H9 (cell line): ENCODE results near the gene MCF2L2. TPM values are rescaled to one million over a fixed set of nuclear protein-coding genes. Genes with fewer than 3 reads are reported as not detected.

Experiments used
- DNase-seq: peaks from one replicate; pipeline ENCODE4 v3.0.0-alpha.2; 2017
- H2AFZ ChIP-seq: one replicate; pipeline ENCODE4 v1.6.1; 2013; ENCODE audit warnings: mild to moderate bottlenecking, low read length, control low read depth, moderate library complexity
- H2AK5ac ChIP-seq: 2 replicates; pipeline ENCODE4 v1.6.1; 2013; ENCODE audit warnings: low read length, control low read depth, mixed read lengths; ENCODE audit not compliant: insufficient read length
- H2BK120ac ChIP-seq: one replicate; pipeline ENCODE4 v1.6.1; 2013; ENCODE audit warnings: low read depth, mild to moderate bottlenecking, low read length, control low read depth, inconsistent platforms; ENCODE audit not compliant: poor library complexity, severe bottlenecking
- H2BK12ac ChIP-seq: 2 replicates; pipeline ENCODE4 v1.6.1; 2013; ENCODE audit warnings: low read length, control low read depth, mixed read lengths, low read depth; ENCODE audit not compliant: insufficient read length
- H2BK15ac ChIP-seq: 2 replicates; pipeline ENCODE4 v1.6.1; 2013; ENCODE audit warnings: low read depth, low read length, control low read depth
- H2BK20ac ChIP-seq: one replicate; pipeline ENCODE4 v1.6.1; 2013; ENCODE audit warnings: low read depth, mild to moderate bottlenecking, low read length, control low read depth, inconsistent platforms; ENCODE audit not compliant: poor library complexity, severe bottlenecking
- H2BK5ac ChIP-seq: 2 replicates; pipeline ENCODE4 v1.6.1; 2013; ENCODE audit warnings: low read length, control low read depth, mixed read lengths; ENCODE audit not compliant: insufficient read length
- H3K14ac ChIP-seq: 2 replicates; pipeline ENCODE4 v1.6.1; 2013; ENCODE audit warnings: low read length, control low read depth; ENCODE audit not compliant: insufficient read depth
- H3K18ac ChIP-seq: 2 replicates; pipeline ENCODE4 v1.6.1; 2013; ENCODE audit warnings: low read depth, mild to moderate bottlenecking, mixed read lengths, low read length, control low read depth; ENCODE audit not compliant: insufficient read length
- H3K23ac ChIP-seq: 2 replicates; pipeline ENCODE4 v1.6.1; 2013; ENCODE audit warnings: low read length, control low read depth, mixed read lengths, low read depth; ENCODE audit not compliant: insufficient read length
- H3K23me2 ChIP-seq: 2 replicates; pipeline ENCODE4 v1.6.1; 2013; ENCODE audit warnings: low read depth, mild to moderate bottlenecking, mixed read lengths, low read length, control low read depth; ENCODE audit not compliant: insufficient read length, poor library complexity, severe bottlenecking
- H3K27ac ChIP-seq: 2 replicates; pipeline ENCODE4 v1.5.1; 2013; ENCODE audit warnings: low read length, control low read depth, mixed read lengths, low read depth; ENCODE audit not compliant: insufficient read length
- H3K27me3 ChIP-seq: 2 replicates; pipeline ENCODE4 v1.6.1; 2013; ENCODE audit warnings: low read length, control low read depth, inconsistent platforms; ENCODE audit not compliant: insufficient read depth
- H3K4ac ChIP-seq: 2 replicates; pipeline ENCODE4 v1.6.1; 2013; ENCODE audit warnings: low read depth, mild to moderate bottlenecking, control low read depth, inconsistent platforms, low read length, moderate library complexity
- H3K4me1 ChIP-seq: 2 replicates; pipeline ENCODE4 v1.6.1; 2013; ENCODE audit warnings: low read length, control low read depth, inconsistent platforms; ENCODE audit not compliant: insufficient read depth
- H3K4me2 ChIP-seq: 2 replicates; pipeline ENCODE4 v1.6.1; 2013; ENCODE audit warnings: low read length, control low read depth, mixed read lengths; ENCODE audit not compliant: insufficient read length, insufficient read depth
- H3K56ac ChIP-seq: 2 replicates; pipeline ENCODE4 v1.6.1; 2013; ENCODE audit warnings: low read depth, mild to moderate bottlenecking, mixed read lengths, low read length, control low read depth; ENCODE audit not compliant: insufficient read length
- H3K79me1 ChIP-seq: 2 replicates; pipeline ENCODE4 v1.6.1; 2013; ENCODE audit warnings: low read depth, mild to moderate bottlenecking, moderate library complexity, low read length, control low read depth, inconsistent platforms; ENCODE audit not compliant: insufficient read depth, poor library complexity, severe bottlenecking
- H3K79me2 ChIP-seq: 2 replicates; pipeline ENCODE4 v1.6.1; 2013; ENCODE audit warnings: low read length, control low read depth, inconsistent platforms; ENCODE audit not compliant: insufficient read depth
- H3K9ac ChIP-seq: 2 replicates; pipeline ENCODE4 v1.6.1; 2013; ENCODE audit warnings: low read length, control low read depth, mixed read lengths; ENCODE audit not compliant: insufficient read length; ENCODE audit errors: extremely low read depth
- H3K9me3 ChIP-seq: one replicate; pipeline ENCODE4 v1.6.1; 2013; ENCODE audit warnings: low read depth, low read length, inconsistent platforms; ENCODE audit not compliant: control insufficient read depth
- H3T11ph ChIP-seq: one replicate; pipeline ENCODE4 v1.6.1; 2013; ENCODE audit warnings: mild to moderate bottlenecking, low read length, control low read depth, inconsistent platforms
- H4K20me1 ChIP-seq: one replicate; pipeline ENCODE4 v1.6.1; 2013; ENCODE audit not compliant: control insufficient read depth, insufficient read length, insufficient read depth
- H4K5ac ChIP-seq: 2 replicates; pipeline ENCODE4 v1.6.1; 2013; ENCODE audit warnings: low read depth, mild to moderate bottlenecking, mixed read lengths, low read length, control low read depth; ENCODE audit not compliant: insufficient read length
- H4K8ac ChIP-seq: replicated peaks from 2 replicates; pipeline ENCODE4 v1.6.1; 2013; ENCODE audit warnings: low read length, control low read depth, mixed read lengths, low read depth; ENCODE audit not compliant: insufficient read length
- H4K91ac ChIP-seq: 2 replicates; pipeline ENCODE4 v1.6.1; 2013; ENCODE audit warnings: low read depth, mild to moderate bottlenecking, moderate library complexity, mixed read lengths, low read length, control low read depth; ENCODE audit not compliant: insufficient read length
- H3K27ac Mint-ChIP-seq, 3 experiments: 2 replicates in 2 of 3; 3 replicates in 1 of 3; pipeline ENCODE4 v1.8.0; 2020 to 2021; ENCODE audit warnings: mixed read lengths in 3 of 3, mild to moderate bottlenecking in 1 of 3, moderate library complexity in 1 of 3
- H3K27me3 Mint-ChIP-seq: 2 replicates; pipeline ENCODE4 v1.8.0; 2021; ENCODE audit warnings: low read depth, mild to moderate bottlenecking, moderate library complexity, mixed read lengths
- H3K36me3 Mint-ChIP-seq, 3 experiments: 2 replicates in 2 of 3; 3 replicates in 1 of 3; pipeline ENCODE4 v1.8.0; 2020 to 2021; ENCODE audit warnings: low read depth in 3 of 3, mixed read lengths in 3 of 3; ENCODE audit not compliant: insufficient read depth in 1 of 3
- H3K4me1 Mint-ChIP-seq, 2 experiments: 2 replicates each; pipeline ENCODE4 v1.8.0; 2020; ENCODE audit warnings: mixed read lengths in 2 of 2
- H3K4me3 Mint-ChIP-seq, 2 experiments: 2 replicates in 1 of 2; 3 replicates in 1 of 2; pipeline ENCODE4 v1.8.0; 2020 to 2021; ENCODE audit warnings: mild to moderate bottlenecking in 2 of 2, mixed read lengths in 2 of 2, moderate library complexity in 1 of 2
- H3K9me3 Mint-ChIP-seq, 2 experiments: 2 replicates in 1 of 2; 3 replicates in 1 of 2; pipeline ENCODE4 v1.8.0; 2020; ENCODE audit warnings: mild to moderate bottlenecking in 2 of 2, mixed read lengths in 2 of 2, moderate library complexity in 1 of 2
- CTCF ChIP-seq: fragments of 200-600 bp; sonication (generic); conservative IDR thresholded peaks from 3 replicates; pipeline ENCODE4 v1.8.0; 2021; ENCODE audit warnings: antibody characterized with exemption, mild to moderate bottlenecking
- WGBS: extraction: QIAGEN DNeasy Blood & Tissue Kit; methylation state at CpG from one replicate; pipeline ENCODE4 v1.1.7; 2013; ENCODE audit warnings: missing lambda C conversion rate, low lambda C conversion rate, mixed read lengths; ENCODE audit not compliant: insufficient read length; ENCODE audit errors: extremely low coverage; 5-methylcytosine and 5-hydroxymethylcytosine counted together
- total RNA-seq: library from RNA; stranded (reverse); gene quantifications from 2 replicates; pipeline ENCODE4 v1.2.1, GENCODE V29; 2021

Gene MCF2L2
- total RNA-seq, 1 experiment from 2014 or later = 6.4 TPM

GRCh38 chr3:183178512-183178832 is 249.9 kb downstream of the MCF2L2 start:
- Histone ChIP-seq H3K9me3 (no peaks in the 10 kb centered on the region), H2BK12ac (no peak overlapping the region), H3K4ac (no peak overlapping the region), H3K9ac (no peak overlapping the region), H3K23ac (no peak overlapping the region), H3K4me2 (peak overlapping the region; percentile 56), H3K79me2 (no peaks in the 10 kb centered on the region), H2AFZ (no peak overlapping the region), H2BK15ac (no peak overlapping the region), H2BK20ac (no peak overlapping the region), H4K20me1 (no peaks in the 10 kb centered on the region), H3K4me1 (no peaks in the 10 kb centered on the region), H3K14ac (no peak overlapping the region), H2BK120ac (no peak overlapping the region), H4K5ac (no peak overlapping the region), H3K27ac (no peak overlapping the region), H3K56ac (no peak overlapping the region), H2AK5ac (no peak overlapping the region), H3K79me1 (no peaks in the 10 kb centered on the region), H2BK5ac (no peak overlapping the region), H4K91ac (no peak overlapping the region), H3K23me2 (peaks cover 11% of the 10 kb centered on the region), H3K27me3 (peaks cover 6% of the 10 kb centered on the region; the same call in 1 of the 2 replicates), H3K18ac (no peak overlapping the region), H4K8ac (no peak overlapping the region), H3T11ph (no peak overlapping the region)
- Mint-ChIP-seq H3K4me1 (peaks cover 10 to 24% of the 10 kb centered on the region in 2 experiments), H3K27me3 (peaks cover 65% of the 10 kb centered on the region), H3K36me3 (no peaks in the 10 kb centered on the region), H3K9me3 (no peaks in the 10 kb centered on the region; a peak in 1 of 5 replicates), H3K27ac (no peak overlapping the region), H3K4me3 (peak overlapping the region; percentile 63 to 83)
- no peak for TF ChIP-seq CTCF
- no peak for DNase-seq
- 100% methylated on average over 1 of the region's 6 CpGs for WGBS
